ENCODE results near the gene CLSTN2. TPM values are rescaled to one million over a fixed set of nuclear protein-coding genes. Genes with fewer than 3 reads are reported as not detected.

The CLSTN2 gene
- total and polyA plus RNA-seq, 2 of the 8 experiments (the other 6 are each of a cell fraction or from before 2014, with no cell fraction given) = 0.39 to 0.52 TPM

- Histone ChIP-seq H3K4ac (replicated peaks; ENCODE audit: insufficient read length, low read depth, low read length) (no peak overlapping the region), H3K9ac (replicated peaks in 1 of 4; ENCODE audit: extremely low read depth in 1 of 4, low read depth in 3 of 4, low read length in 3 of 4) (no peak overlapping the region), H3K56ac (replicated peaks; ENCODE audit: insufficient read length, low read depth, low read length) (no peak overlapping the region), H3K23ac (ENCODE audit: insufficient read length) (no peak overlapping the region), H2AFZ (ENCODE audit: low read length) (no peak overlapping the region), H2BK12ac (ENCODE audit: low read depth, low read length) (no peak overlapping the region), H2BK15ac (ENCODE audit: low read length) (no peak overlapping the region), H3K14ac (ENCODE audit: insufficient read length) (no peak overlapping the region), H2BK120ac (replicated peaks; ENCODE audit: low read depth, low read length) (no peak overlapping the region), H4K20me1 (replicated peaks in 1 of 2; ENCODE audit: control insufficient read depth in 1 of 2, insufficient read depth in 2 of 2, low read length in 2 of 2) (no peaks in the 10 kb centered on the region), H3K79me1 (ENCODE audit: low read depth, low read length) (no peaks in the 10 kb centered on the region), H3K4me2 (ENCODE audit: insufficient read depth in 1 of 2, low read depth in 2 of 2, low read length in 2 of 2) (no peak overlapping the region), H2BK5ac (ENCODE audit: low read depth, low read length) (no peak overlapping the region), H2BK20ac (ENCODE audit: low read length) (no peak overlapping the region), H3K27me3 (replicated peaks in 1 of 4; ENCODE audit: control insufficient read depth in 3 of 4, extremely low read depth in 1 of 4, insufficient read depth in 3 of 4, low read length in 3 of 4) (peaks cover 0 to 2% (median 0%) of the 10 kb centered on the region in 4 experiments; a peak in 1 of 7 replicates), H4K91ac (replicated peaks; ENCODE audit: insufficient read length, low read length) (no peak overlapping the region), H3K4me1 (replicated peaks in 1 of 4; ENCODE audit: control insufficient read depth in 3 of 4, insufficient read depth in 4 of 4, low read length in 3 of 4) (peaks cover 6 to 29% (median 21%) of the 10 kb centered on the region in 4 experiments; a peak in 6 of 7 replicates), H3K4me3 (ENCODE audit: extremely low read depth in 1 of 4, insufficient read depth in 2 of 4, low read depth in 3 of 4, low read length in 4 of 4) (no peak overlapping the region), H3K23me2 (ENCODE audit: low read depth, low read length) (no peaks in the 10 kb centered on the region), H2AK5ac (ENCODE audit: low read depth, low read length) (no peak overlapping the region), H3K18ac (ENCODE audit: extremely low read depth, low read length) (no peak overlapping the region), H4K8ac (ENCODE audit: extremely low read depth, insufficient read depth, low read length) (no peak overlapping the region), H3K27ac (ENCODE audit: low read depth, low read length) (no peak overlapping the region), H3K9me3 (ENCODE audit: insufficient read depth in 2 of 2, low read depth in 1 of 2, low read length in 1 of 2) (no peaks in the 10 kb centered on the region), H3K36me3 (ENCODE audit: control insufficient read depth in 2 of 4, insufficient read depth in 4 of 4, low read length in 3 of 4) (no peaks in the 10 kb centered on the region), H3K79me2 (ENCODE audit: control insufficient read depth in 1 of 2, insufficient read depth in 2 of 2, low read length in 2 of 2) (no peaks in the 10 kb centered on the region), H4K5ac (ENCODE audit: insufficient read length, low read depth, low read length) (peak overlapping the region; percentile 20)
- POLR2A ChIA-PET (ENCODE audit: partially characterized antibody) = no interaction called here
- WGBS, 2 experiments (ENCODE audit: extremely low coverage in 1 of 2, insufficient coverage in 1 of 2, insufficient read length in 1 of 2, insufficient replicate concordance in 2 of 2, low coverage in 1 of 2, low lambda C conversion rate in 2 of 2, missing lambda C conversion rate in 1 of 2) = 83% methylated on average over 3 of the region's 3 CpGs; no CpG with 5 or more reads in 1 of the 2 experiments
- DNase-seq (ENCODE audit: low read depth in 1 of 2, low spot score in 2 of 2) (no peak), FAIRE-seq (no peak)
- CTCF ChIA-PET (ENCODE audit: partially characterized antibody) = interaction anchor here (0.5 to 2.0 kb wide), 5 partner anchors 11 to 338 kb away, joined by 3 to 6 read pairs (median 3); no protein-coding TSS in a partner anchor
- TF ChIP-seq CBX8 (IDR thresholded peaks at IDR 0.05; ENCODE audit: borderline replicate concordance, low read depth, low read length) (no peak), TBP (IDR thresholded peaks at IDR 0.05; ENCODE audit: low read depth, low read length) (no peak), EP300 (IDR thresholded peaks at IDR 0.05; ENCODE audit: borderline replicate concordance in 1 of 2, low read depth in 2 of 2, low read length in 2 of 2) (no peak), YY1 (IDR thresholded peaks at IDR 0.05; ENCODE audit: low read depth, low read length) (no peak), ASH2L (IDR thresholded peaks at IDR 0.05; ENCODE audit: low read length) (no peak), NANOG (IDR thresholded peaks at IDR 0.05; ENCODE audit: insufficient read depth, low read depth, low read length, poor library complexity, severe bottlenecking) (no peak), ATF3 (IDR thresholded peaks at IDR 0.05; ENCODE audit: insufficient read depth, low read depth, low read length) (no peak), KDM5A (IDR thresholded peaks at IDR 0.05; ENCODE audit: low read length) (no peak), BRCA1 (IDR thresholded peaks at IDR 0.05; ENCODE audit: low read depth, low read length) (no peak), TAF7 (optimal IDR thresholded peaks at IDR 0.05; ENCODE audit: borderline replicate concordance, low read depth, low read length) (no peak), SUZ12 (IDR thresholded peaks at IDR 0.05; ENCODE audit: low read length) (no peak), ATF2 (IDR thresholded peaks at IDR 0.05; ENCODE audit: low read length) (no peak)
Measured at GRCh38 chr3:140508550-140508949, 573.6 kb downstream of the CLSTN2 start.

Data from H1 (cell line).